ENCODE data around the gene LRP8. TPM values are rescaled to one million over a fixed set of nuclear protein-coding genes. Genes with fewer than 3 reads are reported as not detected.

Gene LRP8
- total RNA-seq, 1 experiment from 2014 or later: 56.3 TPM

DNA sequence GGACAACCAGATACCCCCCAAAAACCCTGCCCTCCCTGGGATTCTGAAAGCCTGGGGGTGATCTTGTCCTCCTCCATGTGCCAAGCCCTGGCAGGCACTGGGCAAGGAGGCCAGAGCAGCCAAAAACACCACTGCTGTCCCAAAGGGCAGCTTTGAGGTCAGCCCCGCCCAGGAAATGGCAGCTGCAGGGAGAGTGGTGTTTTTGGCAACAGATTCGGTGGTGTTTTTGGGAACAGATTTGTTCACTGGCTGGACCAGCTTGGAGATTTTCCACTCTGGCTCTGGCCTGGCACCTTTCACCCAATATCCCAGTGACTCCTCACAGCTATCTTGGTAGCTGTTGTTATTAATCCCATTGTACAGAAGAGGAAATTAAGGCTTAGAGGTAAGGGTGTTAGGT lies 34.7 kb downstream of the LRP8 start (continued):
- TF ChIP-seq, protein P1, sequence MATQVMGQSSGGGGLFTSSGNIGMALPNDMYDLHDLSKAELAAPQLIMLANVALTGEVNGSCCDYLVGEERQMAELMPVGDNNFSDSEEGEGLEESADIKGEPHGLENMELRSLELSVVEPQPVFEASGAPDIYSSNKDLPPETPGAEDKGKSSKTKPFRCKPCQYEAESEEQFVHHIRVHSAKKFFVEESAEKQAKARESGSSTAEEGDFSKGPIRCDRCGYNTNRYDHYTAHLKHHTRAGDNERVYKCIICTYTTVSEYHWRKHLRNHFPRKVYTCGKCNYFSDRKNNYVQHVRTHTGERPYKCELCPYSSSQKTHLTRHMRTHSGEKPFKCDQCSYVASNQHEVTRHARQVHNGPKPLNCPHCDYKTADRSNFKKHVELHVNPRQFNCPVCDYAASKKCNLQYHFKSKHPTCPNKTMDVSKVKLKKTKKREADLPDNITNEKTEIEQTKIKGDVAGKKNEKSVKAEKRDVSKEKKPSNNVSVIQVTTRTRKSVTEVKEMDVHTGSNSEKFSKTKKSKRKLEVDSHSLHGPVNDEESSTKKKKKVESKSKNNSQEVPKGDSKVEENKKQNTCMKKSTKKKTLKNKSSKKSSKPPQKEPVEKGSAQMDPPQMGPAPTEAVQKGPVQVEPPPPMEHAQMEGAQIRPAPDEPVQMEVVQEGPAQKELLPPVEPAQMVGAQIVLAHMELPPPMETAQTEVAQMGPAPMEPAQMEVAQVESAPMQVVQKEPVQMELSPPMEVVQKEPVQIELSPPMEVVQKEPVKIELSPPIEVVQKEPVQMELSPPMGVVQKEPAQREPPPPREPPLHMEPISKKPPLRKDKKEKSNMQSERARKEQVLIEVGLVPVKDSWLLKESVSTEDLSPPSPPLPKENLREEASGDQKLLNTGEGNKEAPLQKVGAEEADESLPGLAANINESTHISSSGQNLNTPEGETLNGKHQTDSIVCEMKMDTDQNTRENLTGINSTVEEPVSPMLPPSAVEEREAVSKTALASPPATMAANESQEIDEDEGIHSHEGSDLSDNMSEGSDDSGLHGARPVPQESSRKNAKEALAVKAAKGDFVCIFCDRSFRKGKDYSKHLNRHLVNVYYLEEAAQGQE (IDR thresholded peaks at IDR 0.05; ENCODE audit: low read depth): no peak
- TF ChIP-seq ZFX (IDR thresholded peaks at IDR 0.05): no peak

DNA sequence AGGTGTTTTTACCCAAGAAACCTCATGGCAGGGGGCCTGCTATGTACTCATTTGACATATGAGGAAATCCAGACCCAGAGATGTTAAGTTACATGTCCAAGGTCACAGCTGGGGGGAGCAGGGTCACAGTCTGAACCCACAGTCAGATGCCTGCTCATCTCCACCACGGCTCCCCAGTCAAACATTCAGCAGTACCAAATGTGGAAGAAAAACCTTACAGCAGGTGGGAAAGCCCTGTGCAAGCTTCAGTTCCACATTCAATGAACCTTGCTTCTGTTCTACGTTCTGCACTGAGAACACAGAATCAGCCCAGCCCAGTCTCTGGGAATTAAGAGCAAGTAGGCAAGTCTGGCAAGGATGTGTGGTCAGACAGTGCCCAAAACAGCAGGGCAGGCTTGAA lies 35.2 kb downstream of the LRP8 start:
- no peak overlapping the region for H2AFZ ChIP-seq (ENCODE audit: low read depth, low read length, poor library complexity, severe bottlenecking)
- H3K4me1 ChIP-seq (ENCODE audit: control insufficient read depth in 1 of 2, insufficient read depth in 2 of 2, low read length in 2 of 2): peaks cover 14 to 32% of the 10 kb centered on the region in 2 experiments
- CTCF ChIA-PET: interaction anchor here (2.7 kb wide), 1 partner anchor 100 kb away, joined by 30 read pairs; no protein-coding TSS in a partner anchor
- no TSS peak for BruUV-seq (replicated peaks)
- no peak overlapping the region for H3K4me3 ChIP-seq (replicated peaks in 1 of 2; ENCODE audit: low read depth in 1 of 2, low read length in 2 of 2)
- H3K27me3 ChIP-seq (ENCODE audit: insufficient read depth, low read length): no peaks in the 10 kb centered on the region
- no peak overlapping the region for H3K9ac ChIP-seq (ENCODE audit: low read length)
- POLR2A ChIA-PET: no interaction called here
- H3K27ac ChIP-seq (ENCODE audit: low read depth, low read length): no peak overlapping the region; the same call in 1 of the 2 replicates
- no peaks in the 10 kb centered on the region for H3K9me2 ChIP-seq (ENCODE audit: insufficient read depth)
- RAD21 ChIA-PET (ENCODE audit: low non-redundant PET in 1 of 2, low total read pairs in 2 of 2, uncharacterized antibody in 2 of 2, unreplicated experiment in 2 of 2): no interaction called here
- H4K20me1 ChIP-seq (ENCODE audit: insufficient read depth): no peaks in the 10 kb centered on the region
- peak overlapping the region; percentile 44; the same call in 1 of the 2 replicates for H3K4me2 ChIP-seq (ENCODE audit: low read length)
- ATAC-seq (no peak), DNase-seq (ENCODE audit: low read depth, low spot score) (no peak)
- peaks cover 0 to 6% of the 10 kb centered on the region in 2 experiments; a peak in 1 of 4 replicates for H3K36me3 ChIP-seq (ENCODE audit: control insufficient read depth in 1 of 2, insufficient read depth in 2 of 2, low read length in 2 of 2)
- H3K79me2 ChIP-seq (ENCODE audit: insufficient read depth, low read length): peaks cover 63% of the 10 kb centered on the region
- no peaks in the 10 kb centered on the region for H3K9me3 ChIP-seq (ENCODE audit: control insufficient read depth in 1 of 2, insufficient read depth in 1 of 2, low read depth in 1 of 2, low read length in 2 of 2)
- intact Hi-C loops (cut with micrococcal nuclease): no loop called here
- TF ChIP-seq POLR2AphosphoS5 (IDR thresholded peaks at IDR 0.05; ENCODE audit: low read depth, low read length) (no peak), ELF1 (IDR thresholded peaks at IDR 0.05; ENCODE audit: borderline replicate concordance, low read depth) (no peak), TCF7L2 (IDR thresholded peaks at IDR 0.05; ENCODE audit: borderline replicate concordance, extremely low read depth, insufficient read depth, insufficient read length) (no peak), JUND (IDR thresholded peaks at IDR 0.05) (no peak), EZH2phosphoT487 (IDR thresholded peaks at IDR 0.05; ENCODE audit: borderline replicate concordance) (no peak), EZH2 (IDR thresholded peaks at IDR 0.05) (no peak), RAD21 (IDR thresholded peaks at IDR 0.05; ENCODE audit: low read depth) (no peak), EGR1 (IDR thresholded peaks at IDR 0.05; ENCODE audit: low read depth) (no peak), SIN3A (IDR thresholded peaks at IDR 0.05; ENCODE audit: low read depth) (no peak), SP1 (IDR thresholded peaks at IDR 0.05; ENCODE audit: low read depth) (no peak), CEBPB (IDR thresholded peaks at IDR 0.05; ENCODE audit: low read depth) (no peak), FOSL1 (IDR thresholded peaks at IDR 0.05; ENCODE audit: low read depth) (no peak)
- TF ChIP-seq, protein P2, sequence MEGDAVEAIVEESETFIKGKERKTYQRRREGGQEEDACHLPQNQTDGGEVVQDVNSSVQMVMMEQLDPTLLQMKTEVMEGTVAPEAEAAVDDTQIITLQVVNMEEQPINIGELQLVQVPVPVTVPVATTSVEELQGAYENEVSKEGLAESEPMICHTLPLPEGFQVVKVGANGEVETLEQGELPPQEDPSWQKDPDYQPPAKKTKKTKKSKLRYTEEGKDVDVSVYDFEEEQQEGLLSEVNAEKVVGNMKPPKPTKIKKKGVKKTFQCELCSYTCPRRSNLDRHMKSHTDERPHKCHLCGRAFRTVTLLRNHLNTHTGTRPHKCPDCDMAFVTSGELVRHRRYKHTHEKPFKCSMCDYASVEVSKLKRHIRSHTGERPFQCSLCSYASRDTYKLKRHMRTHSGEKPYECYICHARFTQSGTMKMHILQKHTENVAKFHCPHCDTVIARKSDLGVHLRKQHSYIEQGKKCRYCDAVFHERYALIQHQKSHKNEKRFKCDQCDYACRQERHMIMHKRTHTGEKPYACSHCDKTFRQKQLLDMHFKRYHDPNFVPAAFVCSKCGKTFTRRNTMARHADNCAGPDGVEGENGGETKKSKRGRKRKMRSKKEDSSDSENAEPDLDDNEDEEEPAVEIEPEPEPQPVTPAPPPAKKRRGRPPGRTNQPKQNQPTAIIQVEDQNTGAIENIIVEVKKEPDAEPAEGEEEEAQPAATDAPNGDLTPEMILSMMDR (IDR thresholded peaks at IDR 0.05 in 2 of 3, conservative IDR thresholded peaks at IDR 0.05 in 1 of 3; ENCODE audit: borderline replicate concordance in 1 of 3, insufficient read depth in 1 of 3, low read depth in 2 of 3, low read length in 2 of 3): no peak
- TF ChIP-seq, protein P3, sequence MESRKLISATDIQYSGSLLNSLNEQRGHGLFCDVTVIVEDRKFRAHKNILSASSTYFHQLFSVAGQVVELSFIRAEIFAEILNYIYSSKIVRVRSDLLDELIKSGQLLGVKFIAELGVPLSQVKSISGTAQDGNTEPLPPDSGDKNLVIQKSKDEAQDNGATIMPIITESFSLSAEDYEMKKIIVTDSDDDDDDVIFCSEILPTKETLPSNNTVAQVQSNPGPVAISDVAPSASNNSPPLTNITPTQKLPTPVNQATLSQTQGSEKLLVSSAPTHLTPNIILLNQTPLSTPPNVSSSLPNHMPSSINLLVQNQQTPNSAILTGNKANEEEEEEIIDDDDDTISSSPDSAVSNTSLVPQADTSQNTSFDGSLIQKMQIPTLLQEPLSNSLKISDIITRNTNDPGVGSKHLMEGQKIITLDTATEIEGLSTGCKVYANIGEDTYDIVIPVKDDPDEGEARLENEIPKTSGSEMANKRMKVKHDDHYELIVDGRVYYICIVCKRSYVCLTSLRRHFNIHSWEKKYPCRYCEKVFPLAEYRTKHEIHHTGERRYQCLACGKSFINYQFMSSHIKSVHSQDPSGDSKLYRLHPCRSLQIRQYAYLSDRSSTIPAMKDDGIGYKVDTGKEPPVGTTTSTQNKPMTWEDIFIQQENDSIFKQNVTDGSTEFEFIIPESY (IDR thresholded peaks at IDR 0.05; ENCODE audit: extremely low read depth, insufficient replicate concordance, low read length): no peak
- TF ChIP-seq, protein P4, sequence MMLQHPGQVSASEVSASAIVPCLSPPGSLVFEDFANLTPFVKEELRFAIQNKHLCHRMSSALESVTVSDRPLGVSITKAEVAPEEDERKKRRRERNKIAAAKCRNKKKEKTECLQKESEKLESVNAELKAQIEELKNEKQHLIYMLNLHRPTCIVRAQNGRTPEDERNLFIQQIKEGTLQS (IDR thresholded peaks at IDR 0.05): no peak
